ENCODE results near the gene PITRM1. TPM values are rescaled to one million over a fixed set of nuclear protein-coding genes. Genes with fewer than 3 reads are reported as not detected.

Gene PITRM1
- total RNA-seq, 4 donors from 2014 or later: 78.6 to 102 (median 87.0) TPM

GRCh38 chr10:3210251-3210877, 37.8 kb upstream of the PITRM1 start:
- WGBS, 2 donors (ENCODE audit: low coverage in 1 of 2): 49 to 58% methylated on average over 6 to 7 of the region's 10 CpGs
- ATAC-seq: no peak
- H3K27me3 ChIP-seq: peaks cover 9% of the 10 kb centered on the region
- H3K4me3 ChIP-seq: no peak overlapping the region
- H3K9me3 ChIP-seq: no peaks in the 10 kb centered on the region
- no peaks in the 10 kb centered on the region for H3K4me1 ChIP-seq
- no peak overlapping the region for H3K27ac ChIP-seq
- H3K36me3 ChIP-seq: no peaks in the 10 kb centered on the region
- TF ChIP-seq, protein P1, sequence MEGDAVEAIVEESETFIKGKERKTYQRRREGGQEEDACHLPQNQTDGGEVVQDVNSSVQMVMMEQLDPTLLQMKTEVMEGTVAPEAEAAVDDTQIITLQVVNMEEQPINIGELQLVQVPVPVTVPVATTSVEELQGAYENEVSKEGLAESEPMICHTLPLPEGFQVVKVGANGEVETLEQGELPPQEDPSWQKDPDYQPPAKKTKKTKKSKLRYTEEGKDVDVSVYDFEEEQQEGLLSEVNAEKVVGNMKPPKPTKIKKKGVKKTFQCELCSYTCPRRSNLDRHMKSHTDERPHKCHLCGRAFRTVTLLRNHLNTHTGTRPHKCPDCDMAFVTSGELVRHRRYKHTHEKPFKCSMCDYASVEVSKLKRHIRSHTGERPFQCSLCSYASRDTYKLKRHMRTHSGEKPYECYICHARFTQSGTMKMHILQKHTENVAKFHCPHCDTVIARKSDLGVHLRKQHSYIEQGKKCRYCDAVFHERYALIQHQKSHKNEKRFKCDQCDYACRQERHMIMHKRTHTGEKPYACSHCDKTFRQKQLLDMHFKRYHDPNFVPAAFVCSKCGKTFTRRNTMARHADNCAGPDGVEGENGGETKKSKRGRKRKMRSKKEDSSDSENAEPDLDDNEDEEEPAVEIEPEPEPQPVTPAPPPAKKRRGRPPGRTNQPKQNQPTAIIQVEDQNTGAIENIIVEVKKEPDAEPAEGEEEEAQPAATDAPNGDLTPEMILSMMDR (IDR thresholded peaks at IDR 0.05): no peak
- TF ChIP-seq POLR2A (IDR thresholded peaks at IDR 0.05) (no peak), EP300 (IDR thresholded peaks at IDR 0.05) (no peak), POLR2AphosphoS5 (IDR thresholded peaks at IDR 0.05) (no peak)

- WGBS, 2 donors (ENCODE audit: low coverage in 1 of 2): 91% methylated on average over 10 of the region's 31 CpGs; no CpG with 5 or more reads in 1 of the 2 donors
- Histone ChIP-seq H3K36me3 (no peaks in the 10 kb centered on the region), H3K4me3 (no peak overlapping the region), H3K27ac (no peak overlapping the region), H3K4me1 (no peaks in the 10 kb centered on the region), H3K27me3 (peaks cover 9% of the 10 kb centered on the region), H3K9me3 (no peaks in the 10 kb centered on the region)
- TF ChIP-seq, protein P1 (IDR thresholded peaks at IDR 0.05): no peak
- TF ChIP-seq POLR2A (IDR thresholded peaks at IDR 0.05) (no peak), POLR2AphosphoS5 (IDR thresholded peaks at IDR 0.05) (no peak), EP300 (IDR thresholded peaks at IDR 0.05) (no peak)
- no peak for ATAC-seq
Measured at GRCh38 chr10:3208481-3209406, 36.2 kb upstream of the PITRM1 start.

DNA sequence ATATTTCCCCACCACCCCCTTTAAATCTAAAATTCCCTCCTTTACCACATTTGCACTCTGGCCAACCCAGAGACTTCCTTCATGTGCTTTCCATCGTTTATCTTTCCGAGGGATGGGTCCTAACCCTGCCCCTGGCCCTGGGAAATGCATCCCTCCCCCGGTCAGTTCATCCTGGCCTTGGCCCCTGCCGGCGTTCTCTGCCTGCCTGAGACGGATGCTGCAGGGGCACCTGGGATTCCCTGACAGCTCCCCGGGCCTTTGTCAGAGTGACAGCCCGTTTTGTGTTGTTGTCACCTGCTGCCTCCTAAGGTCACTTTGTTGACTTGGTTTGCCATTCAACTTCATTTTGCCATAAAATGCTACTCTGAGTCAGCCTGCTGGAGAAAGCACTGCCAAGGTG, 34.8 kb upstream of the PITRM1 start:
- ATAC-seq: no peak
- no peak overlapping the region for H3K27ac ChIP-seq
- H3K9me3 ChIP-seq: no peaks in the 10 kb centered on the region
- no peaks in the 10 kb centered on the region for H3K36me3 ChIP-seq
- H3K27me3 ChIP-seq: peaks cover 9% of the 10 kb centered on the region
- TF ChIP-seq, protein P1 (IDR thresholded peaks at IDR 0.05): no peak
- no peak for TF ChIP-seq EP300 (IDR thresholded peaks at IDR 0.05)
- TF ChIP-seq POLR2AphosphoS5 (IDR thresholded peaks at IDR 0.05): no peak
- no peak for TF ChIP-seq POLR2A (IDR thresholded peaks at IDR 0.05)
- no peak overlapping the region for H3K4me3 ChIP-seq
- no peaks in the 10 kb centered on the region for H3K4me1 ChIP-seq
- 70 to 94% methylated on average over 2 to 4 of the region's 8 CpGs for WGBS, 2 donors (ENCODE audit: low coverage in 1 of 2)

DNA sequence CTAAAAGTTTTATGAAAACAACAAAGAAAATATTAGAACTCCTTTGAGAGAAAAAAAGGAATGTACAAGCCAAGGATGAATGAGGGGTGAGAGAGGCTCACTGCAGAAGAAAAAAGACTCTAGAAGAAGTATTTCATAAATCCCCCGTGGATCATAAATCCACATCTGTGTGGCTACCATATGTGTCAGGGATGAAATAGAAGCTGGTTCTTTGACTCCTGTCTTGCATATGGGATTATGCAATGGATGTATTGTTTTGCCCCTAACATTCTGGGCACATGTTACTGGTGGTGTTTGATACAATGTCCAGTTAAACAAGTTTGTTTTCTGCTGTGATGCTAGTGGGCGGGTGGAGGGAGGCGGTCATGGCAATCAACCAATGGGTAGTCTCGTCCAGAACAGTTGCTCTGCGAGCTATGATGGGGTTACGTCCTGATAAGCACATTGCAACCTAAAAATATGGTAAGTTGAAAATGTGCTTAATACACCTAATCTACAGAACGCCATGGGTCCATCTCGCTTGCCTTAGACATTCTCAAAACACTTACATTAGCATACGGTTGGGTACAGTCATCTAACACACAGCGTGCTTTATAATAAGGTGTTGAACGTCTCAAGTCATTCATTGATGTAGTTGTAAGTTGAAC, 34.1 kb upstream of the PITRM1 start:
- H3K27ac ChIP-seq: no peak overlapping the region
- H3K36me3 ChIP-seq: no peaks in the 10 kb centered on the region
- ATAC-seq: no peak
- no peaks in the 10 kb centered on the region for H3K4me1 ChIP-seq
- TF ChIP-seq POLR2A (IDR thresholded peaks at IDR 0.05) (no peak), POLR2AphosphoS5 (IDR thresholded peaks at IDR 0.05) (no peak), EP300 (IDR thresholded peaks at IDR 0.05) (no peak)
- TF ChIP-seq, protein P1 (IDR thresholded peaks at IDR 0.05): no peak
- no peak overlapping the region for H3K4me3 ChIP-seq
- peaks cover 9% of the 10 kb centered on the region for H3K27me3 ChIP-seq
- H3K9me3 ChIP-seq: no peaks in the 10 kb centered on the region
- 92 to 93% methylated on average over 7 to 11 of the region's 11 CpGs for WGBS, 2 donors (ENCODE audit: low coverage in 1 of 2)

Data from gastroesophageal sphincter (tissue), 4 donors.